ENCODE results near the gene CD109.

Gene CD109

DNA sequence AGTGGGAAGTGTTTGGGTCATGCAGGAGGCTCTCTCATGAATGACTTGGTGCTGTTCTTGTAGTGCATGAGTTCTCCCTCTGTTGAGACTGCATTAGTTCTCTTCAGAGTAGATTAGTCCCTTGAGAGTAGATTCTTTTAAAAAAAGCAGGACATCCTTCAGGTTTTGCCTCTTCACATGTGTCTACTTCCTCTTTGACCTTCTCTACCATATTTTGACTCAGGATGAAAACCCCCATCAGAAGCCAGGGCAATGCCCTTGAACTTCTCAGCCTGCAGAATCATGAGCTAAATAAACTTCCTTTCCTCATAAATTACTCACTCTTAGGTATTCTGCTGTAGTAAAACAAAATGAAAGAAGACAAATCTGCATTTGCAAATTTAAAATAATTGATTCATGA is 170.3 kb downstream of the CD109 start:
- FAIRE-seq, result no peak

DNA sequence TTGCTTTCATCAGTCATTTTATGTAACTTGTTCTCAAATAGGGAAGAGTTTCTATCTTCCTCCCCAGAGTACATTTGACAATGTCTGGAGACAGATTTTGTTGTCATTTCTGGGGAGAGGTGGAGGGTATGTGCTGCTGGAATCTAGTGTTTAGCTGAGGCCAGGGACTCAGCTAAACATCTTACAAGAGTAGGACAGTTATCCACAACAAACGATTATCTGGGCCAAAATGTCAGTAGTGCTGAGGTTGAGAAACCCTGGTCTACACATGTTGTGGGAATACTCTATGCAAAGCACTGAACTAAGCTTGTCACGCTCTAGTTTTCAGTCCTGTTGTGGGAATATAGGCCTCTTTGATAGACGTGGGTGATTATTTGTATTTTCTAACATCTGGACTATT is 171.4 kb downstream of the CD109 start:
- no peak for FAIRE-seq

DNA sequence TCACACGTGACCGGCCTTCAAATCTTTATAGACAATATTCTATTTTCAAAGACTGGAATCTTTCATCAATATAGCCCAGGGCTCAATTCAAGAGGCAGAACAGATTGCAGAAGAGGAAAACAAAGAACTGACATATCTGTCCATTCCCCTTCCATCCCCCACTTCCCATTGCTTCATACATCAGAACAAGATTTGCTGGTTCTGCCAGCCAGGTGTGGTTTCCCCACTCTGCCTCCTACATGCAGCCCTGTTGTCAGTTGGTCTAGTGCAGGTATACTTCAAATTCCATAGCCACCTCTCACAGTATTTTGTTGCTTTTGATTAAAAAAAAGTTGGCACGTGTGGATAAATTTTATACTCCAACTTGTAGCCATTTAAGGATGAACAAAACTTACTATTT is 174.9 kb downstream of the CD109 start:
- no peak for FAIRE-seq

DNA sequence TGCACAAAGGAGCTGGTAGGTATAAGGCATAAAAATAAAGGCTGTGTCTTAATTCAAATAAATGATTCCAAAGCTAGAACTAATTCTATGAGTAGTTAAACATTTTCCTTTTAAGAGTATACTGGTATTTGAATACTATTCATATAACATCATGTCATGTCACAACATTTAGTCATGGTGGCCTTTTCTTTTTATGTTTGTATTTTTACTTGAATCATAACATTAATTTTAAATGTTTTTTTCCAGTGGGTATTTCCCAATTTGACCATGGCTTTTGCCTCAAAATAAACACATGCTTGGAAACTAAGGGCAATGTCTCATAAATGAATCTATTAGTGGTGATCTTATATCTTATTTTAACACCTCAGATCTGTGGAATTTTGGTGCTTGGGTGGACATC is 177.1 kb downstream of the CD109 start:
- FAIRE-seq, result no peak

Data from TTC549 (cell line).